GM12891 (cell line): Measurements from ENCODE around the gene MED27.

ENCODE experiments used
- PAX5 ChIP-seq: IDR thresholded peaks from 2 replicates; pipeline ENCODE4 v1.6.1; 2011; ENCODE audit warnings: low read length, moderate library complexity, mild to moderate bottlenecking; ENCODE audit not compliant: insufficient read depth, severe bottlenecking
- POLR2A ChIP-seq: IDR thresholded peaks from 2 replicates; pipeline ENCODE4 v1.6.1; 2011; ENCODE audit warnings: low read depth, low read length, control low read depth
- POLR2AphosphoS5 ChIP-seq: IDR thresholded peaks from 2 replicates; pipeline ENCODE4 v1.6.1; 2011; ENCODE audit warnings: low read depth, low read length, control low read depth
- POU2F2 ChIP-seq: IDR thresholded peaks from 2 replicates; pipeline ENCODE4 v1.6.1; 2011; ENCODE audit warnings: low read depth, mild to moderate bottlenecking, control low read depth, low read length, moderate library complexity
- SPI1 ChIP-seq: IDR thresholded peaks from 2 replicates; pipeline ENCODE4 v1.6.1; 2011; ENCODE audit warnings: low read depth, low read length, control low read depth
- TAF1 ChIP-seq: IDR thresholded peaks from 2 replicates; pipeline ENCODE4 v1.6.1; 2011; ENCODE audit warnings: low read depth, low read length, control low read depth

DNA sequence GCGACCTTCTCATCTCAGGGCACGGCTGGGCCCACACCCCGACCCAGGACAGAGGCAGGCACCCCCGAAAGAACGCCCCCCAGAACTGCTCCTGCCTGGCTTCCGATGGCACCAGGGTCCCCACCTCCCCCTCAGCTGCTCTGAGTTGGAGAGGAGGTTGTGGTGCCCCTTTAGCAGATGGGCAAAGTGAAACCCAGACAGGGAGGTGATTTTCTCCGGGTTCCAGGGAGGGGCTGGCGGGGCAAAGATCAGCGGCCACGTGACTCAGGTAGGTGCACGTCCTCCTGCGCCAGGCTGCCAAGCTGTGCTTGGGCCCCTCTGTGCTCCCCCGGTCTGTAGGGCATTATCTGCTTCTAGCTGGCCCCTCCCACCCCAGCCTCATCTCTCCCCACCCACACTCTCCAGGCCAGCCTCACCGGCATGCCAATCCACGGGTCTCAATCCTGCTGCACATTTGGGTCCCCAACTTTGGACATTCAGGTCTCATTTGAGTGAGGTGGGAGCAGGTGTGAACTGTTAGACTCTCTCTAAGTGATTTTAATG is 254.6 kb downstream of the MED27 start:
- TF ChIP-seq PAX5 = no peak
- TF ChIP-seq POLR2A = no peak
- no peak for TF ChIP-seq TAF1
- TF ChIP-seq POLR2AphosphoS5 = no peak
- TF ChIP-seq SPI1 = no peak
- TF ChIP-seq POU2F2 = no peak
